K562 (cell line): Measurements from ENCODE around the gene SCN7A. TPM values are rescaled to one million over a fixed set of nuclear protein-coding genes. Genes with fewer than 3 reads are reported as not detected.

Source experiments
- ATAC-seq: fragments of 200-7000 bp; cut with Tn5 transposase; 3 replicates; pipeline ENCODE4 v1.9.1; 2020; ENCODE audit warnings: moderate library complexity
- BruUV-seq: library from RNA; stranded (reverse); fragments of 400-500 nt; replicated peaks from 2 replicates; lab custom pipeline; 2021; lab: Mats Ljungman, UMichigan
- CTCF ChIA-PET: fragments of 300-600 bp; formaldehyde crosslinking; extraction: SDS; loops from one replicate; lab custom pipeline; 2021; ENCODE audit warnings: low intra/inter-chr PET ratio; lab: Yijun Ruan, JAX
- POLR2A ChIA-PET: fragments of 300-600, 350-650 bp; sonication (Branson Sonifier 250); formaldehyde crosslinking; extraction: SDS; loops from one replicate; lab custom pipeline; 2021; ENCODE audit warnings: antibody characterized with exemption, inconsistent platforms; lab: Yijun Ruan, JAX
- DNase-seq, 4 experiments: peaks; one replicate each; pipeline versions ENCODE4 v3.0.0 to v3.0.0-alpha.2; 2011 to 2018; ENCODE audit warnings: low spot score in 3 of 4, mixed read lengths in 3 of 4; ENCODE audit errors: extremely low read depth in 1 of 4
- FAIRE-seq: peaks from 2 replicates; lab custom pipeline; 2011; peaks lifted over from hg19 to GRCh38; lab: Jason Lieb, UNC
- H2AFZ ChIP-seq: 2 replicates; pipeline ENCODE4 v1.6.0; 2011; ENCODE audit warnings: low read depth, low read length, control low read depth, inconsistent platforms
- H3K27ac ChIP-seq: fragments of 200-600 bp; 3 replicates; pipeline ENCODE4 v1.8.0; 2011; ENCODE audit warnings: low read depth, mild to moderate bottlenecking, control low read depth, inconsistent platforms, low read length, moderate library complexity, mixed read lengths; ENCODE audit errors: extremely low read depth
- H3K27me3 ChIP-seq, 2 experiments: fragments of 300-600 bp in 1 of 2; 2 replicates in 1 of 2; 3 replicates in 1 of 2; pipeline versions ENCODE4 v1.6.0 to v1.8.0; 2011; ENCODE audit warnings: inconsistent platforms in 2 of 2, low read length in 2 of 2, mild to moderate bottlenecking in 1 of 2, mixed read lengths in 1 of 2, moderate library complexity in 1 of 2; ENCODE audit not compliant: control insufficient read depth in 2 of 2, insufficient read depth in 2 of 2
- H3K36me3 ChIP-seq: fragments of 300-600 bp; 3 replicates; pipeline ENCODE4 v1.8.0; 2011; ENCODE audit warnings: mild to moderate bottlenecking, low read length, inconsistent platforms; ENCODE audit not compliant: control insufficient read depth, insufficient read depth
- H3K4me1 ChIP-seq, 2 experiments: fragments of 200-600 bp in 1 of 2; replicated peaks in 1 of 2; 2 replicates in 1 of 2; 3 replicates in 1 of 2; pipeline versions ENCODE4 v1.5.1 to v1.8.0; 2011; ENCODE audit warnings: inconsistent platforms in 2 of 2, low read length in 2 of 2, mild to moderate bottlenecking in 1 of 2, mixed read lengths in 1 of 2, moderate library complexity in 1 of 2; ENCODE audit not compliant: control insufficient read depth in 2 of 2, insufficient read depth in 2 of 2
- H3K4me2 ChIP-seq: 2 replicates; pipeline ENCODE4 v1.6.1; 2011; ENCODE audit warnings: low read length, control low read depth, inconsistent platforms, mixed read lengths; ENCODE audit not compliant: insufficient read depth
- H3K4me3 ChIP-seq: fragments of 200-600 bp; sonication (generic), shearing (Covaris generic); 2 replicates; pipeline ENCODE4 v1.5.1; 2016; ENCODE audit warnings: control low read depth, inconsistent platforms
- H3K79me2 ChIP-seq: fragments of 200-600 bp; 3 replicates; pipeline ENCODE4 v1.8.0; 2011; ENCODE audit warnings: low read length, inconsistent platforms; ENCODE audit not compliant: control insufficient read depth, insufficient read depth
- H3K9ac ChIP-seq, 2 experiments: 2 replicates each; pipeline versions ENCODE4 v1.6.0 to v1.6.1; 2011; ENCODE audit warnings: low read depth in 2 of 2, low read length in 2 of 2, control low read depth in 1 of 2, inconsistent platforms in 1 of 2, mild to moderate bottlenecking in 1 of 2, mixed read lengths in 1 of 2; ENCODE audit not compliant: insufficient read depth in 1 of 2
- H3K9me1 ChIP-seq: one replicate; pipeline ENCODE4 v1.6.0; 2011; ENCODE audit warnings: inconsistent platforms, mild to moderate bottlenecking, low read length, moderate library complexity; ENCODE audit not compliant: control insufficient read depth, insufficient read depth
- H3K9me3 ChIP-seq: replicated peaks from 2 replicates; pipeline ENCODE4 v1.5.1; 2011; ENCODE audit warnings: low read depth, low read length, inconsistent platforms; ENCODE audit not compliant: control insufficient read depth, insufficient read depth
- H4K20me1 ChIP-seq: replicated peaks from 2 replicates; pipeline ENCODE4 v1.6.1; 2011; ENCODE audit warnings: low read length, inconsistent platforms, mixed read lengths; ENCODE audit not compliant: control insufficient read depth, insufficient read depth
- ARID1B ChIP-seq: fragments of 450-650 bp; IDR thresholded peaks from 2 replicates; pipeline ENCODE4 v1.6.1; 2016; ENCODE audit warnings: antibody characterized with exemption, mild to moderate bottlenecking, inconsistent platforms
- CBFA2T2 ChIP-seq: fragments of 450-650 bp; conservative IDR thresholded peaks from 2 replicates; pipeline ENCODE4 v1.6.1; 2017; ENCODE audit warnings: mild to moderate bottlenecking
- DNMT1 ChIP-seq: fragments of 450-650 bp; IDR thresholded peaks from 2 replicates; pipeline ENCODE4 v1.6.1; 2016; ENCODE audit warnings: antibody characterized with exemption, mild to moderate bottlenecking
- KLF16 ChIP-seq: IDR thresholded peaks from 2 replicates; pipeline ENCODE4 v1.6.1; 2016; ENCODE audit warnings: antibody characterized with exemption
- SMAD3 ChIP-seq: fragments of 450-650 bp; formaldehyde crosslinking; conservative IDR thresholded peaks from 2 replicates; pipeline ENCODE4 v1.4.0; 2020; ENCODE audit warnings: mild to moderate bottlenecking
- TAF7 ChIP-seq: fragments of 450-650 bp; IDR thresholded peaks from 2 replicates; pipeline ENCODE4 v1.6.1; 2016; ENCODE audit warnings: missing genetic modification characterization, missing compliant biosample characterization
- ZNF507 ChIP-seq: conservative IDR thresholded peaks from 2 replicates; pipeline ENCODE4 v1.6.1; 2017; ENCODE audit warnings: missing genetic modification characterization, missing compliant biosample characterization
- ZNF696 ChIP-seq: fragments of 250-450 bp; sonication (Bioruptor Pico); conservative IDR thresholded peaks from 2 replicates; pipeline ENCODE4 v1.4.0; 2020; ENCODE audit warnings: mild to moderate bottlenecking, moderate library complexity
- ZNF717 ChIP-seq: fragments of 250-450 bp; sonication (Bioruptor Pico); IDR thresholded peaks from 2 replicates; pipeline ENCODE4 v1.5.0; 2021
- WGBS: fragments of 100-300 bp; shearing (Covaris generic); methylation state at CpG from one replicate; pipeline ENCODE4 v1.1.6; 2016; ENCODE audit warnings: low coverage, mixed read lengths; ENCODE audit not compliant: insufficient coverage; ENCODE audit errors: missing lambda C conversion rate; 5-methylcytosine and 5-hydroxymethylcytosine counted together
- in situ Hi-C: fragments of 300-500 bp; cut with MboI; formaldehyde crosslinking; loops from 4 replicates; pipeline ENCODE4 v1.15.0; 2018; ENCODE audit warnings: inconsistent platforms, mixed read lengths
- intact Hi-C: fragments of 100-400 bp; cut with micrococcal nuclease; formaldehyde crosslinking; loops from 2 replicates; pipeline ENCODE4 v1.14.2; 2022
- polyA plus RNA-seq, 8 experiments: library from polyadenylated mRNA; depleted of rRNA in 4 of 8; stranded (reverse) in 5 of 8; unstranded in 3 of 8; fragments of >200 nt; fragmentation: Nextera tagmentation in 2 of 8; fragmentation: Illumina TruSeq in 1 of 8; extraction: Ambion mirVana in 2 of 8; extraction: Trizol in 1 of 8; gene quantifications; 2 replicates each; pipeline versions ENCODE4 v1.2.1 to v1.2.3, GENCODE V29; 2011 to 2014; ENCODE audit warnings: inconsistent platforms in 1 of 8, missing spikeins in 1 of 8
- total RNA-seq, 7 experiments: library from RNA; depleted of rRNA in 6 of 7; stranded (reverse); fragments of >200 nt in 6 of 7; fragmentation: Illumina TruSeq in 2 of 7; extraction: Trizol in 2 of 7; gene quantifications; 2 replicates each; pipeline versions ENCODE4 v1.2.1 to v1.2.3, GENCODE V29; 2011 to 2021; ENCODE audit warnings: low replicate concordance in 1 of 7
- TF ChIP-seq, protein P1 (sequence below): fragments of 450-650 bp; IDR thresholded peaks from 2 replicates; pipeline ENCODE4 v1.6.1; 2018; ENCODE audit not compliant: partially characterized antibody
- TF ChIP-seq, protein P2 (sequence below): fragments of 450-650 bp; IDR thresholded peaks from 2 replicates; pipeline ENCODE4 v1.6.1; 2016
- TF ChIP-seq, protein P3 (sequence below): sonication (generic); formaldehyde crosslinking; IDR thresholded peaks from 2 replicates; pipeline ENCODE4 v1.8.1; 2022; ENCODE audit warnings: missing genetic modification reagents
- TF ChIP-seq, protein P4 (sequence below): fragments of 450-650 bp; IDR thresholded peaks from 2 replicates; pipeline ENCODE4 v1.6.1; 2017; ENCODE audit warnings: antibody characterized with exemption, mild to moderate bottlenecking

Gene SCN7A
- total and polyA plus RNA-seq, 9 of the 15 experiments (the other 6 are each of a cell fraction or from before 2014, with no cell fraction given) = under 0.01 to 0.05 (median 0.03) TPM; not detected in 3

DNA sequence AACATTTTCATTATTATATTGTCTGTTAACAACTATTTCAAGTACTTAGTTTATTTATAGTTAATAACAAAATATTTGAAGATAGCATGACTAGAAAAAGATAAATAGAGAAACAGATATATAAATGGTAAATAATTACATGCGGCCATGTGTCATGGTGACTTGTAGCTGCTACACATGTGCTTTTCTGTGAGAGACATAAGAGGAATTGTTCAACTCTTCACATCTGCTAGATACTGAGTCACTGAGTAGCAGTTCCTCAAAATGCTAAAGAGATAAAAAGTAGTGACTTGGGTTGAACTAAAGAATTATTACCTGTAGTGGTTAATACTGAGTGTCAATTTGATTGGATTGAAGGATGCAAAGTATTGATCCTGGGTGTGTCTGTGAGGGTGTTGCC is 80.8 kb downstream of the SCN7A start:
- in situ Hi-C loops = loop anchor here (10.0 to 25.0 kb wide), 2 partner anchors 228 to 476 kb away; no protein-coding TSS in a partner anchor
- H4K20me1 ChIP-seq = no peaks in the 10 kb centered on the region
- CTCF ChIA-PET = no interaction called here
- POLR2A ChIA-PET = no interaction called here
- H3K4me3 ChIP-seq = no peak overlapping the region
- no peaks in the 10 kb centered on the region for H3K36me3 ChIP-seq
- intact Hi-C loops = no loop called here
- 68% methylated on average over 1 of the region's 1 CpG for WGBS
- FAIRE-seq (no peak), ATAC-seq (no peak), DNase-seq (peak in 1 of 4 experiments; percentile 10)
- H2AFZ ChIP-seq = no peak overlapping the region; the same call in 1 of the 2 replicates
- no peaks in the 10 kb centered on the region for H3K79me2 ChIP-seq
- no peak overlapping the region for H3K27ac ChIP-seq
- peaks cover 0 to 8% of the 10 kb centered on the region in 2 experiments; a peak in 3 of 5 replicates for H3K4me1 ChIP-seq
- H3K27me3 ChIP-seq = no peaks in the 10 kb centered on the region
- no TSS peak for BruUV-seq
- H3K4me2 ChIP-seq = no peak overlapping the region
- H3K9ac ChIP-seq = no peak overlapping the region
- no peaks in the 10 kb centered on the region for H3K9me1 ChIP-seq
- no peaks in the 10 kb centered on the region for H3K9me3 ChIP-seq
- TF ChIP-seq SMAD3 (CRISPR knock-in tag) (no peak), ARID1B (peak; percentile 29; the same call in 1 of the 2 replicates), ZNF696 (CRISPR knock-in tag) (no peak), CBFA2T2 (no peak), TAF7 (no peak), ZNF507 (tag) (no peak), ZNF717 (CRISPR knock-in tag) (no peak), DNMT1 (no peak), KLF16 (no peak)
- TF ChIP-seq, protein P1, sequence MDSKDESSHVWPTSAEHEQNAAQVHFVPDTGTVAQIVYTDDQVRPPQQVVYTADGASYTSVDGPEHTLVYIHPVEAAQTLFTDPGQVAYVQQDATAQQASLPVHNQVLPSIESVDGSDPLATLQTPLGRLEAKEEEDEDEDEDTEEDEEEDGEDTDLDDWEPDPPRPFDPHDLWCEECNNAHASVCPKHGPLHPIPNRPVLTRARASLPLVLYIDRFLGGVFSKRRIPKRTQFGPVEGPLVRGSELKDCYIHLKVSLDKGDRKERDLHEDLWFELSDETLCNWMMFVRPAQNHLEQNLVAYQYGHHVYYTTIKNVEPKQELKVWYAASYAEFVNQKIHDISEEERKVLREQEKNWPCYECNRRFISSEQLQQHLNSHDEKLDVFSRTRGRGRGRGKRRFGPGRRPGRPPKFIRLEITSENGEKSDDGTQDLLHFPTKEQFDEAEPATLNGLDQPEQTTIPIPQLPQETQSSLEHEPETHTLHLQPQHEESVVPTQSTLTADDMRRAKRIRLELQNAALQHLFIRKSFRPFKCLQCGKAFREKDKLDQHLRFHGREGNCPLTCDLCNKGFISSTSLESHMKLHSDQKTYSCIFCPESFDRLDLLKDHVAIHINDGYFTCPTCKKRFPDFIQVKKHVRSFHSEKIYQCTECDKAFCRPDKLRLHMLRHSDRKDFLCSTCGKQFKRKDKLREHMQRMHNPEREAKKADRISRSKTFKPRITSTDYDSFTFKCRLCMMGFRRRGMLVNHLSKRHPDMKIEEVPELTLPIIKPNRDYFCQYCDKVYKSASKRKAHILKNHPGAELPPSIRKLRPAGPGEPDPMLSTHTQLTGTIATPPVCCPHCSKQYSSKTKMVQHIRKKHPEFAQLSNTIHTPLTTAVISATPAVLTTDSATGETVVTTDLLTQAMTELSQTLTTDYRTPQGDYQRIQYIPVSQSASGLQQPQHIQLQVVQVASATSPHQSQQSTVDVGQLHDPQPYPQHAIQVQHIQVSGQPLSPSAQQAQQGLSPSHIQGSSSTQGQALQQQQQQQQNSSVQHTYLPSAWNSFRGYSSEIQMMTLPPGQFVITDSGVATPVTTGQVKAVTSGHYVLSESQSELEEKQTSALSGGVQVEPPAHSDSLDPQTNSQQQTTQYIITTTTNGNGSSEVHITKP = no peak
- TF ChIP-seq, protein P2, sequence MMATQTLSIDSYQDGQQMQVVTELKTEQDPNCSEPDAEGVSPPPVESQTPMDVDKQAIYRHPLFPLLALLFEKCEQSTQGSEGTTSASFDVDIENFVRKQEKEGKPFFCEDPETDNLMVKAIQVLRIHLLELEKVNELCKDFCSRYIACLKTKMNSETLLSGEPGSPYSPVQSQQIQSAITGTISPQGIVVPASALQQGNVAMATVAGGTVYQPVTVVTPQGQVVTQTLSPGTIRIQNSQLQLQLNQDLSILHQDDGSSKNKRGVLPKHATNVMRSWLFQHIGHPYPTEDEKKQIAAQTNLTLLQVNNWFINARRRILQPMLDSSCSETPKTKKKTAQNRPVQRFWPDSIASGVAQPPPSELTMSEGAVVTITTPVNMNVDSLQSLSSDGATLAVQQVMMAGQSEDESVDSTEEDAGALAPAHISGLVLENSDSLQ = no peak
- TF ChIP-seq, protein P3, sequence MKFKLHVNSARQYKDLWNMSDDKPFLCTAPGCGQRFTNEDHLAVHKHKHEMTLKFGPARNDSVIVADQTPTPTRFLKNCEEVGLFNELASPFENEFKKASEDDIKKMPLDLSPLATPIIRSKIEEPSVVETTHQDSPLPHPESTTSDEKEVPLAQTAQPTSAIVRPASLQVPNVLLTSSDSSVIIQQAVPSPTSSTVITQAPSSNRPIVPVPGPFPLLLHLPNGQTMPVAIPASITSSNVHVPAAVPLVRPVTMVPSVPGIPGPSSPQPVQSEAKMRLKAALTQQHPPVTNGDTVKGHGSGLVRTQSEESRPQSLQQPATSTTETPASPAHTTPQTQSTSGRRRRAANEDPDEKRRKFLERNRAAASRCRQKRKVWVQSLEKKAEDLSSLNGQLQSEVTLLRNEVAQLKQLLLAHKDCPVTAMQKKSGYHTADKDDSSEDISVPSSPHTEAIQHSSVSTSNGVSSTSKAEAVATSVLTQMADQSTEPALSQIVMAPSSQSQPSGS (CRISPR knock-in tag) = no peak
- TF ChIP-seq, protein P4, sequence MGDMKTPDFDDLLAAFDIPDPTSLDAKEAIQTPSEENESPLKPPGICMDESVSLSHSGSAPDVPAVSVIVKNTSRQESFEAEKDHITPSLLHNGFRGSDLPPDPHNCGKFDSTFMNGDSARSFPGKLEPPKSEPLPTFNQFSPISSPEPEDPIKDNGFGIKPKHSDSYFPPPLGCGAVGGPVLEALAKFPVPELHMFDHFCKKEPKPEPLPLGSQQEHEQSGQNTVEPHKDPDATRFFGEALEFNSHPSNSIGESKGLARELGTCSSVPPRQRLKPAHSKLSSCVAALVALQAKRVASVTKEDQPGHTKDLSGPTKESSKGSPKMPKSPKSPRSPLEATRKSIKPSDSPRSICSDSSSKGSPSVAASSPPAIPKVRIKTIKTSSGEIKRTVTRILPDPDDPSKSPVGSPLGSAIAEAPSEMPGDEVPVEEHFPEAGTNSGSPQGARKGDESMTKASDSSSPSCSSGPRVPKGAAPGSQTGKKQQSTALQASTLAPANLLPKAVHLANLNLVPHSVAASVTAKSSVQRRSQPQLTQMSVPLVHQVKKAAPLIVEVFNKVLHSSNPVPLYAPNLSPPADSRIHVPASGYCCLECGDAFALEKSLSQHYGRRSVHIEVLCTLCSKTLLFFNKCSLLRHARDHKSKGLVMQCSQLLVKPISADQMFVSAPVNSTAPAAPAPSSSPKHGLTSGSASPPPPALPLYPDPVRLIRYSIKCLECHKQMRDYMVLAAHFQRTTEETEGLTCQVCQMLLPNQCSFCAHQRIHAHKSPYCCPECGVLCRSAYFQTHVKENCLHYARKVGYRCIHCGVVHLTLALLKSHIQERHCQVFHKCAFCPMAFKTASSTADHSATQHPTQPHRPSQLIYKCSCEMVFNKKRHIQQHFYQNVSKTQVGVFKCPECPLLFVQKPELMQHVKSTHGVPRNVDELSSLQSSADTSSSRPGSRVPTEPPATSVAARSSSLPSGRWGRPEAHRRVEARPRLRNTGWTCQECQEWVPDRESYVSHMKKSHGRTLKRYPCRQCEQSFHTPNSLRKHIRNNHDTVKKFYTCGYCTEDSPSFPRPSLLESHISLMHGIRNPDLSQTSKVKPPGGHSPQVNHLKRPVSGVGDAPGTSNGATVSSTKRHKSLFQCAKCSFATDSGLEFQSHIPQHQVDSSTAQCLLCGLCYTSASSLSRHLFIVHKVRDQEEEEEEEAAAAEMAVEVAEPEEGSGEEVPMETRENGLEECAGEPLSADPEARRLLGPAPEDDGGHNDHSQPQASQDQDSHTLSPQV = peak; percentile 50
